GM10248 (cell line): ENCODE measurements around the gene FOCAD.
A peak's percentile ranks its signal among the peaks of the same experiment; 100 is the strongest.

ENCODE experiments used
- CTCF ChIA-PET: fragments of 300-600 bp; sonication (Branson Sonifier 250); formaldehyde crosslinking; extraction: SDS; loops from one replicate; lab custom pipeline; 2021; ENCODE audit warnings: antibody characterized with exemption; lab: Yijun Ruan, JAX
- POLR2A ChIA-PET: fragments of 350-650 bp; sonication (Branson Sonifier 250); formaldehyde crosslinking; extraction: SDS; loops from one replicate; lab custom pipeline; 2020; ENCODE audit warnings: antibody characterized with exemption; lab: Yijun Ruan, JAX
- DNase-seq: peaks from one replicate; pipeline ENCODE4 v3.0.0; 2012; ENCODE audit errors: extremely low spot score
- TF ChIP-seq, protein P1 (sequence below): IDR thresholded peaks from 2 replicates; pipeline ENCODE4 v1.5.1; 2012; ENCODE audit warnings: mild to moderate bottlenecking, low read depth; ENCODE audit errors: extremely low read depth, missing control alignments, control extremely low read depth

FOCAD gene

DNA sequence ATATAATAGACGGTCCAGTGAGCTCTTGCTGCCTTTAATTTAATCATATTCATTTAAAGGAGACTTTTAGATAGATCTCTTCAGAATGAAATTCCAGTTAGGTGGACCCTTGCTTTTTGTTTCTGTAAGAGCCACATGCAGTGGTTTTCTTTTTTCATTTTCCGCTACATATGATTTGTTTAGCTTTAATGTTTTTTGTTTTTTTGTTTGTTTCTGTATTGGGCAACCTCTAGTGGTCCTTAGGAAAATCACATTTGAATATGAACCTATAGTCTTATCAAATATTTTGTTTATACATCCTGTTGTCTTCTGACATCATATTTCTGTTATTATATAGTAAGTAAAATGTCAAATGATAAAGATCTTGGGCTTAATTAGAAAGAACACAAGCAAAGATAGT lies 196.6 kb downstream of the FOCAD start:
- POLR2A ChIA-PET: no interaction called here
- TF ChIP-seq, protein P1, sequence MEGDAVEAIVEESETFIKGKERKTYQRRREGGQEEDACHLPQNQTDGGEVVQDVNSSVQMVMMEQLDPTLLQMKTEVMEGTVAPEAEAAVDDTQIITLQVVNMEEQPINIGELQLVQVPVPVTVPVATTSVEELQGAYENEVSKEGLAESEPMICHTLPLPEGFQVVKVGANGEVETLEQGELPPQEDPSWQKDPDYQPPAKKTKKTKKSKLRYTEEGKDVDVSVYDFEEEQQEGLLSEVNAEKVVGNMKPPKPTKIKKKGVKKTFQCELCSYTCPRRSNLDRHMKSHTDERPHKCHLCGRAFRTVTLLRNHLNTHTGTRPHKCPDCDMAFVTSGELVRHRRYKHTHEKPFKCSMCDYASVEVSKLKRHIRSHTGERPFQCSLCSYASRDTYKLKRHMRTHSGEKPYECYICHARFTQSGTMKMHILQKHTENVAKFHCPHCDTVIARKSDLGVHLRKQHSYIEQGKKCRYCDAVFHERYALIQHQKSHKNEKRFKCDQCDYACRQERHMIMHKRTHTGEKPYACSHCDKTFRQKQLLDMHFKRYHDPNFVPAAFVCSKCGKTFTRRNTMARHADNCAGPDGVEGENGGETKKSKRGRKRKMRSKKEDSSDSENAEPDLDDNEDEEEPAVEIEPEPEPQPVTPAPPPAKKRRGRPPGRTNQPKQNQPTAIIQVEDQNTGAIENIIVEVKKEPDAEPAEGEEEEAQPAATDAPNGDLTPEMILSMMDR: no peak
- CTCF ChIA-PET: interaction anchor here (0.8 to 1.6 kb wide), 2 partner anchors 231 to 606 kb away, joined by 3 to 4 read pairs; no protein-coding TSS in a partner anchor
- no peak for DNase-seq

DNA sequence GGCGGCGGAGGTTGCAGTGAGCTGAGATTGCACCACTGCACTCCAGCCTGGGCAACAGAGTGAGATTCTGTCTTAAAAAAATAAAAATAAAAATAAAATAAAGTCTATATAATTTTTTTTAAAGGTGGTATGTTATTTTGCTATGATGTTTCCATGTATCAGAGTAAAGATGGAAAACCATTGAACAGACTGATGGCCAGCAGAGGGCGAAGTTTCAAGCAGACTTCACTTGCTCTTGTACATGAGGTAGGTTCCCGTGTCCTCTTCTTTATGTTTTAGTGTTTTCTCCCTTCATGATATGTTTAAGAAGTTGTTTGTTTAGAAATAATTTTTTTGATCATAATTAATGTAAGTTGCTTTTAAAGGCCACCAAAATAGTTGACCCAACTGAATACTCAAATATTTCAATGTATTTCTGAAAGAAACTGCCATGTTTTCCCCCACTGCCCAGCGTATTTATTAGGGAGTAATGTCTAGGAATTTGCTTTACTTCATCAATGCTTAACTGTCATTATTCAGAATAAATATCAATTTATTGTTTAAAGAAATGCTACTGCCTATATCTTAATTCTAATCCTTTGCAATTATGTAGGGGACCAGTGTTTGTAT lies 201.0 kb downstream of the FOCAD start:
- POLR2A ChIA-PET: no interaction called here
- DNase-seq: peak; percentile 16
- CTCF ChIA-PET: interaction anchor here (0.7 to 4.0 kb wide), 11 partner anchors 10 to 309 kb away, joined by 3 to 31 read pairs (median 8); no protein-coding TSS in a partner anchor
- TF ChIP-seq, protein P1: peak; percentile 43

DNA sequence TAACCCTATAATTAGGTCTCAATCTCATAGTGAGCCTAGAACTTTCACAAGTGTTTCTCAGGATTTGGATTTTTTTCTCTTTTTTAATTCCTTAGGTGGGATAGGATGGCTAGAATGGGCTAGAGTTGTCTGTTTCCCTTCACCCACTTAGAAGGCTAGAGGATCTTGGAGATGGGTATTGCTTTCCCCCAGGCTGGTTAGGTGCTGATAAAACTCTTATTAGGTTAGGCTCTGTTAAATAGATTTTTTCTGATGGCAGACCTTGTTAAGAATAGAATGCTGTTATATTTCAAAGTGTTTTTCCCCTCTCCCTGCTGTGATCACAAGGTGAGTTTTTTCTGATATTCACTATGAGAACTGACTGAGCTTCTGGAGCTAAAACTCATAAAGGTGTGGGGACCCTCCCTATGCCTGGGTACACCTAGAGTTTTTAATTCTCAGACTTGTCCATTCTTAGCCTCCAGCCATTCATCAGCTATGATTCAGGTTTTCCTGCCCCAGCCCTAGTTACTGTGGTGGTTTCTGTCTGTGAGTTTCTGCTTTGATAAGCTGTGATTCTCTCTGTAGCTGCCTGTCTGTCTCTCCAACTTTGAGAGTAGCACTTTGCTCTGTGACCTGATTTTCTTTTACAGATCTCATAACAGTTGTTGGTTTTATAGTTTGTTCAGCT lies 215.0 kb downstream of the FOCAD start:
- TF ChIP-seq, protein P1: no peak
- DNase-seq: no peak
- ChIA-PET POLR2A (no interaction called here), CTCF (interaction anchor here (0.7 to 3.1 kb wide), 9 partner anchors 9 to 30 kb away, joined by 3 to 12 read pairs (median 4); no protein-coding TSS in a partner anchor)

DNA sequence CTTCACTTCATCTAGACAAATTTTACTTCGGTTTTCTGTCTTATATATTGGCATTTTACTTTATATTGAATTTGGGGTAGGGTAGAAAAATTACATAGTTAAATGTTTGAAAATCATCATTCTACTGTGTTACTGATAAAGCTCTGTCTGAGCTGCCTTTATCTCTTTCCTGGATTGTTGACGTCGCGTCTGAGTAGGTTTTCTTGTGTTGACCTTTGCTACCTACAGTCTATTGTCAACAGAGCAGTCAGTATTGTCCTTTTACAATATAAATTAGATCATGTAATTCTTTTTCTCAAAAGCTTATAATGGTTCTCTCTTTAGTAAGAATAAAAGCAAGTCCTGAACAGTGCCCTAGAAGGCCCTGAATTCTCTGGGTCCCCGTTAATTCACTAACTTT lies 219.2 kb downstream of the FOCAD start:
- POLR2A ChIA-PET: no interaction called here
- TF ChIP-seq, protein P1: no peak
- CTCF ChIA-PET: interaction anchor here (1.0 to 1.4 kb wide), 4 partner anchors 9 to 34 kb away, joined by 3 to 4 read pairs (median 3); no protein-coding TSS in a partner anchor
- DNase-seq: no peak

- ChIA-PET CTCF (interaction anchor here (0.7 to 1.3 kb wide), 3 partner anchors 9 to 21 kb away, joined by 3 read pairs; no protein-coding TSS in a partner anchor), POLR2A (no interaction called here)
- TF ChIP-seq, protein P1: no peak
- no peak for DNase-seq
Observed at GRCh38 chr9:20904995-20905394, 220.9 kb downstream of the FOCAD start.

GRCh38 chr9:20906326-20906725 lies 222.3 kb downstream of the FOCAD start:
- TF ChIP-seq, protein P1: no peak
- no peak for DNase-seq
- ChIA-PET POLR2A (no interaction called here), CTCF (interaction anchor here (1.1 kb wide), 1 partner anchor 17 kb away, joined by 4 read pairs; no protein-coding TSS in a partner anchor)
